HEK293 (cell line): ENCODE measurements around the gene EIF4B.
A peak's percentile ranks its signal among the peaks of the same experiment; 100 is the strongest.

ENCODE experiments used
- CTCF ChIA-PET: fragments of 350-600 bp; formaldehyde crosslinking; extraction: SDS; loops from one replicate; lab custom pipeline; 2021; ENCODE audit warnings: antibody characterized with exemption; lab: Yijun Ruan, JAX
- POLR2A ChIA-PET: fragments of 300-600 bp; formaldehyde crosslinking; extraction: SDS; loops from one replicate; lab custom pipeline; 2020; ENCODE audit warnings: antibody characterized with exemption, inconsistent platforms; lab: Yijun Ruan, JAX
- H3K27ac ChIP-seq: fragments of 200-500 bp; sonication (Bioruptor generic); 2 replicates; pipeline ENCODE4 v1.5.1; 2014; ENCODE audit warnings: low read depth, low read length, control low read depth, inconsistent platforms; ENCODE audit errors: extremely low read depth
- H3K36me3 ChIP-seq, 2 experiments: fragments of 200-500 bp in 1 of 2; sonication (Bioruptor generic) in 1 of 2; 1 replicate in 1 of 2; 2 replicates in 1 of 2; pipeline ENCODE4 v1.5.1; 2014 to 2017; ENCODE audit warnings: inconsistent platforms in 2 of 2, low read length in 2 of 2; ENCODE audit not compliant: control insufficient read depth in 2 of 2, insufficient read depth in 1 of 2
- H3K4me1 ChIP-seq: fragments of 200-500 bp; sonication (Bioruptor generic); 2 replicates; pipeline ENCODE4 v1.5.1; 2014; ENCODE audit warnings: mild to moderate bottlenecking, low read length, inconsistent platforms; ENCODE audit not compliant: control insufficient read depth, insufficient read depth
- H3K4me3 ChIP-seq: 2 replicates; pipeline ENCODE4 v1.5.1; 2011; ENCODE audit warnings: low read depth, mild to moderate bottlenecking, control low read depth, low read length, moderate library complexity
- H3K9me3 ChIP-seq: fragments of 200-500 bp; sonication (Bioruptor generic); 2 replicates; pipeline ENCODE4 v1.5.1; 2014; ENCODE audit warnings: low read depth, low read length, inconsistent platforms; ENCODE audit not compliant: control insufficient read depth, insufficient read depth
- GLI2 ChIP-seq: fragments of 450-650 bp; formaldehyde crosslinking; IDR thresholded peaks from 2 replicates; pipeline ENCODE4; 2017; ENCODE audit warnings: missing biosample characterization, missing genetic modification characterization, low read depth, borderline replicate concordance
- KLF1 ChIP-seq: fragments of 450-650 bp; formaldehyde crosslinking; IDR thresholded peaks from 2 replicates; pipeline ENCODE4 v1.5.1; 2016; ENCODE audit warnings: missing biosample characterization, missing genetic modification characterization
- SP7 ChIP-seq: fragments of 450-650 bp; formaldehyde crosslinking; IDR thresholded peaks from 2 replicates; pipeline ENCODE4 v1.5.1; 2016; ENCODE audit warnings: missing biosample characterization, missing genetic modification characterization
- ZBTB20 ChIP-seq: fragments of 450-650 bp; formaldehyde crosslinking; IDR thresholded peaks from 2 replicates; pipeline ENCODE4 v1.5.1; 2016; ENCODE audit warnings: missing biosample characterization, missing genetic modification characterization
- ZEB2 ChIP-seq: fragments of 450-650 bp; formaldehyde crosslinking; IDR thresholded peaks from 2 replicates; pipeline ENCODE4 v1.5.1; 2016; ENCODE audit warnings: missing biosample characterization, missing genetic modification characterization
- ZFP69B ChIP-seq: fragments of 450-650 bp; formaldehyde crosslinking; IDR thresholded peaks from 2 replicates; pipeline ENCODE4 v1.5.1; 2016; ENCODE audit warnings: missing biosample characterization, missing genetic modification characterization
- ZNF114 ChIP-seq: fragments of 450-650 bp; formaldehyde crosslinking; IDR thresholded peaks from 2 replicates; pipeline ENCODE4 v1.5.0; 2017; ENCODE audit warnings: missing biosample characterization, missing genetic modification characterization
- ZNF335 ChIP-seq: fragments of 450-650 bp; formaldehyde crosslinking; conservative IDR thresholded peaks from 2 replicates; pipeline ENCODE4 v1.5.1; 2016; ENCODE audit warnings: missing biosample characterization, missing genetic modification characterization
- ZNF341 ChIP-seq: fragments of 450-650 bp; formaldehyde crosslinking; IDR thresholded peaks from 2 replicates; pipeline ENCODE4; 2016; ENCODE audit warnings: low read depth, missing biosample characterization, missing genetic modification characterization
- ZNF366 ChIP-seq: fragments of 450-650 bp; formaldehyde crosslinking; conservative IDR thresholded peaks from 2 replicates; pipeline ENCODE4 v1.5.1; 2016; ENCODE audit warnings: missing biosample characterization, missing genetic modification characterization
- ZNF391 ChIP-seq: fragments of 450-650 bp; formaldehyde crosslinking; IDR thresholded peaks from 2 replicates; pipeline ENCODE4 v1.5.1; 2016; ENCODE audit warnings: low read depth, missing biosample characterization, missing genetic modification characterization, borderline replicate concordance
- ZNF416 ChIP-seq: fragments of 450-650 bp; formaldehyde crosslinking; IDR thresholded peaks from 2 replicates; pipeline ENCODE4 v1.5.1; 2016; ENCODE audit warnings: missing biosample characterization, missing genetic modification characterization
- ZNF544 ChIP-seq: fragments of 450-650 bp; formaldehyde crosslinking; IDR thresholded peaks from 2 replicates; pipeline ENCODE4 v1.5.0; 2017; ENCODE audit warnings: missing biosample characterization, missing genetic modification characterization
- ZNF548 ChIP-seq: fragments of 450-650 bp; formaldehyde crosslinking; IDR thresholded peaks from 2 replicates; pipeline ENCODE4 v1.5.1; 2016; ENCODE audit warnings: missing biosample characterization, missing genetic modification characterization
- ZNF621 ChIP-seq: fragments of 450-650 bp; formaldehyde crosslinking; IDR thresholded peaks from 2 replicates; pipeline ENCODE4 v1.5.1; 2017; ENCODE audit warnings: missing biosample characterization, missing genetic modification characterization
- ZNF654 ChIP-seq: fragments of 450-650 bp; formaldehyde crosslinking; IDR thresholded peaks from 2 replicates; pipeline ENCODE4 v1.5.1; 2016; ENCODE audit warnings: low read depth, missing biosample characterization, missing genetic modification characterization
- ZNF677 ChIP-seq: fragments of 450-650 bp; IDR thresholded peaks from 2 replicates; pipeline ENCODE4 v1.5.0; 2018; ENCODE audit warnings: missing biosample characterization, mild to moderate bottlenecking, missing genetic modification characterization, moderate library complexity
- ZNF76 ChIP-seq: fragments of 450-650 bp; formaldehyde crosslinking; IDR thresholded peaks from 2 replicates; pipeline ENCODE4; 2016; ENCODE audit warnings: low read depth, missing biosample characterization, missing genetic modification characterization, borderline replicate concordance
- ZNF768 ChIP-seq: fragments of 450-650 bp; formaldehyde crosslinking; IDR thresholded peaks from 2 replicates; pipeline ENCODE4 v1.5.1; 2018; ENCODE audit warnings: missing biosample characterization, mild to moderate bottlenecking, missing genetic modification characterization
- TF ChIP-seq, protein P1 (sequence below): fragments of 450-650 bp; formaldehyde crosslinking; IDR thresholded peaks from 2 replicates; pipeline ENCODE4 v1.5.1; 2016; ENCODE audit warnings: missing biosample characterization, missing genetic modification characterization
- TF ChIP-seq, protein P2 (sequence below): fragments of 450-650 bp; formaldehyde crosslinking; IDR thresholded peaks from 2 replicates; pipeline ENCODE4 v1.5.1; 2016; ENCODE audit warnings: missing biosample characterization, missing genetic modification characterization

The EIF4B gene

GRCh38 chr12:53065975-53066931 lies 60.0 kb downstream of the EIF4B start (continued):
- TF ChIP-seq ZNF335 (tag by site-specific recombination) (0 out of 2 replicates have a peak, but pooled peaks have one; percentile 30), ZNF341 (tag by site-specific recombination) (peak; percentile 77), ZNF768 (tag by site-specific recombination) (no peak), ZNF548 (tag by site-specific recombination) (no peak), ZNF544 (tag by site-specific recombination) (no peak), ZNF366 (tag by site-specific recombination) (peak; percentile 82), GLI2 (tag by site-specific recombination) (no peak), ZEB2 (tag by site-specific recombination) (peak; percentile 59), KLF1 (peak; percentile 92), ZNF621 (tag by site-specific recombination) (no peak), SP7 (tag by site-specific recombination) (peak; percentile 39; the same call in 1 of the 2 replicates), ZNF416 (no peak), ZFP69B (no peak), ZBTB20 (tag by site-specific recombination) (peak; percentile 43; the same call in 1 of the 2 replicates), ZNF391 (tag by site-specific recombination) (0 out of 2 replicates have a peak, but pooled peaks have one; percentile 35), ZNF654 (tag by site-specific recombination) (peak; percentile 93)
- TF ChIP-seq, protein P1, sequence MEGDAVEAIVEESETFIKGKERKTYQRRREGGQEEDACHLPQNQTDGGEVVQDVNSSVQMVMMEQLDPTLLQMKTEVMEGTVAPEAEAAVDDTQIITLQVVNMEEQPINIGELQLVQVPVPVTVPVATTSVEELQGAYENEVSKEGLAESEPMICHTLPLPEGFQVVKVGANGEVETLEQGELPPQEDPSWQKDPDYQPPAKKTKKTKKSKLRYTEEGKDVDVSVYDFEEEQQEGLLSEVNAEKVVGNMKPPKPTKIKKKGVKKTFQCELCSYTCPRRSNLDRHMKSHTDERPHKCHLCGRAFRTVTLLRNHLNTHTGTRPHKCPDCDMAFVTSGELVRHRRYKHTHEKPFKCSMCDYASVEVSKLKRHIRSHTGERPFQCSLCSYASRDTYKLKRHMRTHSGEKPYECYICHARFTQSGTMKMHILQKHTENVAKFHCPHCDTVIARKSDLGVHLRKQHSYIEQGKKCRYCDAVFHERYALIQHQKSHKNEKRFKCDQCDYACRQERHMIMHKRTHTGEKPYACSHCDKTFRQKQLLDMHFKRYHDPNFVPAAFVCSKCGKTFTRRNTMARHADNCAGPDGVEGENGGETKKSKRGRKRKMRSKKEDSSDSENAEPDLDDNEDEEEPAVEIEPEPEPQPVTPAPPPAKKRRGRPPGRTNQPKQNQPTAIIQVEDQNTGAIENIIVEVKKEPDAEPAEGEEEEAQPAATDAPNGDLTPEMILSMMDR (tag by site-specific recombination): peak; percentile 91

GRCh38 chr12:53067074-53067992 lies 61.1 kb downstream of the EIF4B start:
- ChIA-PET POLR2A (interaction anchor here (1.0 to 2.1 kb wide), 3 partner anchors 12 to 27 kb away, joined by 4 to 18 read pairs (median 11); partner anchors contain the start of gene SPRYD3), CTCF (interaction anchor here (0.7 to 11.5 kb wide), 13 partner anchors 11 to 220 kb away, joined by 3 to 264 read pairs (median 13); partner anchors contain the start of genes ESPL1, IGFBP6, SOAT2 and SPRYD3)
- no peaks in the 10 kb centered on the region for H3K9me3 ChIP-seq
- no peak overlapping the region for H3K27ac ChIP-seq
- H3K4me3 ChIP-seq: no peak overlapping the region
- peaks cover 0 to 57% of the 10 kb centered on the region in 2 experiments; a peak in 2 of 3 replicates for H3K36me3 ChIP-seq
- 0 out of 2 replicates have a peak, but pooled peaks cover 2% of the 10 kb centered on the region for H3K4me1 ChIP-seq
- TF ChIP-seq ZNF76 (tag by site-specific recombination) (no peak), ZNF114 (no peak), ZNF677 (tag by site-specific recombination) (no peak)
- TF ChIP-seq, protein P2, sequence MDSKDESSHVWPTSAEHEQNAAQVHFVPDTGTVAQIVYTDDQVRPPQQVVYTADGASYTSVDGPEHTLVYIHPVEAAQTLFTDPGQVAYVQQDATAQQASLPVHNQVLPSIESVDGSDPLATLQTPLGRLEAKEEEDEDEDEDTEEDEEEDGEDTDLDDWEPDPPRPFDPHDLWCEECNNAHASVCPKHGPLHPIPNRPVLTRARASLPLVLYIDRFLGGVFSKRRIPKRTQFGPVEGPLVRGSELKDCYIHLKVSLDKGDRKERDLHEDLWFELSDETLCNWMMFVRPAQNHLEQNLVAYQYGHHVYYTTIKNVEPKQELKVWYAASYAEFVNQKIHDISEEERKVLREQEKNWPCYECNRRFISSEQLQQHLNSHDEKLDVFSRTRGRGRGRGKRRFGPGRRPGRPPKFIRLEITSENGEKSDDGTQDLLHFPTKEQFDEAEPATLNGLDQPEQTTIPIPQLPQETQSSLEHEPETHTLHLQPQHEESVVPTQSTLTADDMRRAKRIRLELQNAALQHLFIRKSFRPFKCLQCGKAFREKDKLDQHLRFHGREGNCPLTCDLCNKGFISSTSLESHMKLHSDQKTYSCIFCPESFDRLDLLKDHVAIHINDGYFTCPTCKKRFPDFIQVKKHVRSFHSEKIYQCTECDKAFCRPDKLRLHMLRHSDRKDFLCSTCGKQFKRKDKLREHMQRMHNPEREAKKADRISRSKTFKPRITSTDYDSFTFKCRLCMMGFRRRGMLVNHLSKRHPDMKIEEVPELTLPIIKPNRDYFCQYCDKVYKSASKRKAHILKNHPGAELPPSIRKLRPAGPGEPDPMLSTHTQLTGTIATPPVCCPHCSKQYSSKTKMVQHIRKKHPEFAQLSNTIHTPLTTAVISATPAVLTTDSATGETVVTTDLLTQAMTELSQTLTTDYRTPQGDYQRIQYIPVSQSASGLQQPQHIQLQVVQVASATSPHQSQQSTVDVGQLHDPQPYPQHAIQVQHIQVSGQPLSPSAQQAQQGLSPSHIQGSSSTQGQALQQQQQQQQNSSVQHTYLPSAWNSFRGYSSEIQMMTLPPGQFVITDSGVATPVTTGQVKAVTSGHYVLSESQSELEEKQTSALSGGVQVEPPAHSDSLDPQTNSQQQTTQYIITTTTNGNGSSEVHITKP (tag by site-specific recombination): 0 out of 2 replicates have a peak, but pooled peaks have one; percentile 24
- TF ChIP-seq, all 188 proteins: peak for 1
